BLaER1 (cell line): Measurements from ENCODE around the gene GALM.
"Not testable (repeated sequence)": the region's sequence is repeated elsewhere in the genome, so short reads cannot be mapped to it uniquely, and the experiment has no call there.

Source experiments
- H3K27ac ChIP-seq: shearing (Covaris generic); formaldehyde crosslinking; 2 replicates; pipeline ENCODE4 v1.8.1; 2022
- H3K27me3 ChIP-seq: shearing (Covaris generic); formaldehyde crosslinking; 2 replicates; pipeline ENCODE4 v1.8.1; 2022
- H3K36me3 ChIP-seq: shearing (Covaris generic); formaldehyde crosslinking; 2 replicates; pipeline ENCODE4 v1.8.1; 2022
- H3K4me1 ChIP-seq: shearing (Covaris generic); formaldehyde crosslinking; 2 replicates; pipeline ENCODE4 v1.8.1; 2022
- H3K4me2 ChIP-seq: shearing (Covaris generic); formaldehyde crosslinking; 2 replicates; pipeline ENCODE4 v1.8.1; 2022
- H3K4me3 ChIP-seq: shearing (Covaris generic); formaldehyde crosslinking; 2 replicates; pipeline ENCODE4 v1.8.1; 2022
- H3K9ac ChIP-seq: shearing (Covaris generic); formaldehyde crosslinking; 2 replicates; pipeline ENCODE4 v1.8.1; 2022
- H3K9me3 ChIP-seq: shearing (Covaris generic); formaldehyde crosslinking; 2 replicates; pipeline ENCODE4 v1.8.1; 2022
- H4K20me1 ChIP-seq: shearing (Covaris generic); formaldehyde crosslinking; 2 replicates; pipeline ENCODE4 v1.8.1; 2022
- Cebpa-rat ChIP-seq: shearing (Covaris generic); IDR thresholded peaks from 2 replicates; pipeline ENCODE4 v1.8.1; 2022

GALM gene

DNA sequence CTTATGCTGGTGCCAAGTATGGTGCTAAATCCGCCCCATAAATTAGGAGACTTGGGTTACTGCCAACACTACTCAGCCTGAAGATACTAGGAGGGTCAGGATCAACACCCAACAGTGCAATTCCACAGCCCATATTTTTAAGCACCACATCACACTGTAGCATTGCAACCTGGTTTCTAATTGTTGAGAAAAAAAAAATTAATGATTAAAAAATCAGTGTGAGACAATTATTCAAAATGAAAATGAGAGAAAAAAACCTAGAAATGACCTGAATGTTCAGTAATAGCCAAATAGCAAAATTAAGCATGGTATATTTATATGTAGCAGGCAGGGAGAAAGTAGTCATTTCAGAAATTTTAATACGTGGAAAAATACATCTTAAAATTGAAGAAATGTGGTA, 33.9 kb upstream of the GALM start:
- Histone ChIP-seq H3K9ac (no peak overlapping the region), H3K27me3 (no peaks in the 10 kb centered on the region), H3K36me3 (no peaks in the 10 kb centered on the region), H3K4me1 (peaks cover 21% of the 10 kb centered on the region), H3K9me3 (peaks cover 10% of the 10 kb centered on the region), H3K4me3 (no peak overlapping the region), H3K27ac (no peak overlapping the region), H4K20me1 (no peaks in the 10 kb centered on the region), H3K4me2 (no peak overlapping the region)
- no peak for TF ChIP-seq Cebpa-rat

DNA sequence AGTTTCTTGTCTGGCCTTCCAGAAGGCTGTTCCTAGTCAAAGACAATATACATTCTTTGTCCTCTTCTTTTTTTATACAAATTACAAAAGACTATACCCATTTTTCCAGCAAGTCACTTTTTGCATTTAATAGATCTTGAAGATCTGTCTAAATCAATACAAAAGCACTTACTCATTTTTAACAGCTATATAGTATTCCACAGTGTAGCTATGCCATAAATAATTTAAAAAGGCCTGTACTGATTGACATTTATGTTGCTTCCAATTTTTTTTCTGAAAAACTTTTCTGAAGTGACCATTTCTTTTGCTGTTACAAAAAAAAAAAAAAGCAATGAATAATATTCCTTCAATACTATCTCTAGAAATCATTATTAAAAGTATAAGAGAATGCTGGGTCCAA, 32.9 kb upstream of the GALM start:
- H3K27me3 ChIP-seq, result no peaks in the 10 kb centered on the region
- no peaks in the 10 kb centered on the region for H4K20me1 ChIP-seq
- no peak overlapping the region for H3K4me3 ChIP-seq
- H3K4me2 ChIP-seq, result no peak overlapping the region
- H3K36me3 ChIP-seq, result no peaks in the 10 kb centered on the region
- H3K4me1 ChIP-seq, result peaks cover 16% of the 10 kb centered on the region
- no peak overlapping the region for H3K9ac ChIP-seq
- H3K27ac ChIP-seq, result no peak overlapping the region
- no peak for TF ChIP-seq Cebpa-rat
- H3K9me3 ChIP-seq, result peaks cover 14% of the 10 kb centered on the region

DNA sequence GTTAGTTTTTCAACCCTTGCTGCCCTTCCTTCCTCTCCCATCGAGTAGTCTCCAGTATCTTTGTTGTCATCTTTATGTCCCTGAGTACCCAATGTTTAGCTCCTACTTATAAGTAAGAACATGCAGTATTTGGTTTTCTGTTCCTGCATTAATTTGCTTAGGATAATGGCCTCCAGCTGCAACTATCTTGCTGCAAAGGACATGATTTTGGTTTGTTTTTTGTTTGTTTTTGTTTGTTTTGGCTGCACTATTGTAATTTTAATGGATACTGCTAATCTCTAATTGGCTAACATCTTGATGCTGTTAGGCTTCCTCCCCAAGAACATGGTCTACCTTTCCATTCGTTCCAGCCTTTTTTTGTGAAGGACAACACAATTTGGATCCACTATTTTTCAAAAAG, 32.0 kb upstream of the GALM start:
- Histone ChIP-seq H3K27ac (no peak overlapping the region), H3K4me1 (peaks cover 16% of the 10 kb centered on the region), H4K20me1 (no peaks in the 10 kb centered on the region), H3K9me3 (peaks cover 14% of the 10 kb centered on the region), H3K4me2 (peak overlapping the region; percentile 40; the same call in 1 of the 2 replicates), H3K4me3 (no peak overlapping the region), H3K9ac (no peak overlapping the region), H3K36me3 (no peaks in the 10 kb centered on the region), H3K27me3 (no peaks in the 10 kb centered on the region)
- no peak for TF ChIP-seq Cebpa-rat

DNA sequence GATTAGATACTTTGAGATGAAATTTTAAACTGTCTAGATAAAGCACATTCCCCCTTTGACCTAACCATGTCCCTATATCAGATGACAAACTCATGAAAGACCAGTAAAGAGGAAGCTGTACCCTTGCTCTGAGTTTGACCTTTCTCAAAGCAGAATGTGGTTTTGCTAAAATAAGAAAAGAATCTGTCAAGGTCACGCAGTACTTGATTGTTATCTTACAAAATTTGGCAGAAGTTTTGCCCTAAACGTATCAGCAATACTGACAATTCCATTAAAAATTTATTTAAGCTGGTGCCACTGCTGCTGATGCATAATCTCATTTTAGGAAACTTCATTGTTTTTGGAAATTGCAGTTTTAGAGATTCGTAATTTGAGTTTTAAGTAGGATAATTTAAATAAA, 31.2 kb upstream of the GALM start:
- peak overlapping the region; percentile 40 for H3K4me2 ChIP-seq
- H4K20me1 ChIP-seq, result no peaks in the 10 kb centered on the region
- no peak overlapping the region for H3K9ac ChIP-seq
- no peak overlapping the region for H3K4me3 ChIP-seq
- H3K4me1 ChIP-seq, result peaks cover 16% of the 10 kb centered on the region
- no peak for TF ChIP-seq Cebpa-rat
- H3K36me3 ChIP-seq, result no peaks in the 10 kb centered on the region
- H3K27ac ChIP-seq, result no peak overlapping the region
- peaks cover 12% of the 10 kb centered on the region for H3K9me3 ChIP-seq
- no peaks in the 10 kb centered on the region for H3K27me3 ChIP-seq

DNA sequence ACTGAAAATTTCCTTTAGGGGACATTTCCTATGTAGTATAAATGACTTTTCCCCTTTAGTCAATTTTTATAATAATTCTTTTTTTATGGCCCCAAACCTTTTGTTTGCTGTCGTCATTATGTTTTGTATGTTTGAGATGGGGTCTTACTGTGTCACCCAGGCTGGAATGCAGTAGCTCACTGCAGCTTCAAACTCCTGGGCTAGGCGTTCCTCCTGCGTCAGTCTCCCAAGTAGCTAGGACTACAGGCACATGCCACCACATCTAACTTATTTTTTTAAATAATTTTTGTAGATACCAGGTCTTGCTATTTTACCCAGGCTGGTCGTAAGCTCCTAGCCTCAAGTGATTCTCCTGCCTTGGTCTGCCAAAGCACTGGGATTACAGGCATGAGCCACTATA, 30.8 kb upstream of the GALM start:
- Histone ChIP-seq H3K27ac (no peak overlapping the region), H3K4me2 (peak overlapping the region; percentile 40), H3K4me3 (no peak overlapping the region), H3K9me3 (peaks cover 8% of the 10 kb centered on the region), H3K9ac (no peak overlapping the region), H3K4me1 (peaks cover 16% of the 10 kb centered on the region), H4K20me1 (no peaks in the 10 kb centered on the region), H3K27me3 (no peaks in the 10 kb centered on the region), H3K36me3 (no peaks in the 10 kb centered on the region)
- TF ChIP-seq Cebpa-rat, result no peak

DNA sequence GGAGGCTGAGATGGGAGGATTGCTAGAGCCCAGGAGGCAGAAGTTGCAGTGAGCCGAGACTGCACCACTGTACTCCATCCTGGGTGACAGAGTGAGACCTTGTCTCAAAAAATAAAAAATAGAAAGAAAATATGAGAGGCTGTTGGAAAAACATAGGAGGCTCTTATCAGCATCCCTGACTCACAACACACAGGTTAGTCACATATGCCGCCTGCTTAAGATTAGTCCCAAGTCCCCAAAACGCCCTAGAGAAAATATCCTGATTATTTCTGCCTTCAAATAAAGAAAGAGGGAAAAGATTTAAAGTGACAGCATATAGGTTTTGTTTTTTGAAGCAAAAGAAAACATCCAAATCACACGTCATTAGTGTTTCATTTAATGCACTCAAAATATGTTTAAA, 29.8 kb upstream of the GALM start:
- Histone ChIP-seq H3K4me3 (no peak overlapping the region), H3K4me1 (peaks cover 16% of the 10 kb centered on the region), H3K9ac (no peak overlapping the region), H3K4me2 (no peak overlapping the region), H3K9me3 (peaks cover 6% of the 10 kb centered on the region), H3K27ac (no peak overlapping the region), H4K20me1 (no peaks in the 10 kb centered on the region), H3K27me3 (no peaks in the 10 kb centered on the region), H3K36me3 (no peaks in the 10 kb centered on the region)
- TF ChIP-seq Cebpa-rat, result no peak

DNA sequence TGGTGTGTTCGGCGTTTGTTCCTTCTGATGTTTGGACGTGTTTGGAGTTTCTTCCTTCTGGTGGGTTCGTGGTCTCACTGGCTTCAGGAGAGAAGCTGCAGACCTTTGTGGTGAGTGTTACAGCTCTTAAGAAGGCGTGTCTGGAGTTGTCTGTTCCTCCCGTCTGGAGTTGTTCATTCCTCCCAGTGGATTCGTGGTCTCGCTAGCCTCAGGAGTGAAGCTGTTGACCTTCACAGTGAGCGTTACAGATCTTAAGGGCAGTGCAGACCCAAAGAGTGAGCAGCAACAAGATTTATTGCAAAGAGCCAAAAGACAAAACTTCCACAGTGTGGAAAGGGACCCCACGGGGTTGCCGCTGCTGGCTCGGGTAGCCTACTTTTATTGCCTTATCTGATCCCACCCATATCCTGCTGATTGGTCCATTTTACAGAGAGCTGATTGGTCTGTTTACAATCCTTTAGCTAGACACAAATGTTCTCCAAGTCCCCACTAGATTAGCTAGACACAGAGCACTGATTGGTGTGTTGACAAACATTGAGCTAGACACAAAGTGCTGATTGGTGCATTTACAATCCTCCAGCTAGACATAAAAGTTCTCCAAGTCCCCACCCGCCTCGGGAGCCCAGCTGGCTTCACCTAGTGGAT, 23.4 kb upstream of the GALM start:
- H3K27ac ChIP-seq, H3K4me3 ChIP-seq, H3K36me3 ChIP-seq, H4K20me1 ChIP-seq, H3K4me2 ChIP-seq, H3K4me1 ChIP-seq, H3K27me3 ChIP-seq, H3K9ac ChIP-seq: not testable (repeated sequence)
- peaks cover 45% of the 10 kb centered on the region for H3K9me3 ChIP-seq

DNA sequence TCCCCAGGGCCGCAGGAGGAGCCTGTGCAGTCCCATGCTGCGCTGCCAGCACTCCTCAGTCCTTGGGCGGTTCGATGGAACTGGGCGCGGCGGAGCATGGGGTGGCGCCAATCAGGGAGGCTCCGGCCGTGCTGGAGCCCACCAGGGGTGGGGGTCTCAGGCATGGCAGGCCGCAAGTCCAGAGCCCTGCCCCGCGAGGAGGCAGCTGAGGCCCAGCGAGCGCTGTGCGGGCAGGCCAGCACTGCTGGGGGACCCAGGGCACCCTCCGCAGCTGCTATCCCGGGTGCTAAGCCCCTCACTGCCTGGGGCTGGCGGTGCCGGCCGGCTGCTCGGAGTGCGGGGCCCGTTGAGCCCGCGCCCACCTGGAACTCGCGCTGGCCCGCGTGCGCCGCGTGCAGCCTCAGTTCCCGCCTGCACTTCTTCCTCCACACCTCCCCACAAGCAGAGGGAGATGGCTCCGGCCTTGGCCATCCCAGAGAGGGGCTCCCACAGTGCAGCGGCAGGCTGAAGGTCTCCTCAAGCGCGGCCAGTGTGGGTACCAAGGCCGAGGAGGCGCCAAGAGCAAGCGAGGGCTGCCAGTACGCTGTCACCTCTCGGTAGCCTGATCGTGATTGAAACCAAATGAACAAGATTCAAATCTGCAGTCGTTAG, 22.8 kb upstream of the GALM start:
- Histone ChIP-seq H3K4me1 (peaks cover 8% of the 10 kb centered on the region; the same call in 1 of the 2 replicates), H3K4me3 (no peak overlapping the region), H3K27me3 (no peaks in the 10 kb centered on the region), H3K9ac (no peak overlapping the region), H3K27ac (no peak overlapping the region), H4K20me1 (no peaks in the 10 kb centered on the region), H3K9me3 (peaks cover 51% of the 10 kb centered on the region), H3K4me2 (no peak overlapping the region), H3K36me3 (peaks cover 6% of the 10 kb centered on the region; the same call in 1 of the 2 replicates)
- no peak for TF ChIP-seq Cebpa-rat

DNA sequence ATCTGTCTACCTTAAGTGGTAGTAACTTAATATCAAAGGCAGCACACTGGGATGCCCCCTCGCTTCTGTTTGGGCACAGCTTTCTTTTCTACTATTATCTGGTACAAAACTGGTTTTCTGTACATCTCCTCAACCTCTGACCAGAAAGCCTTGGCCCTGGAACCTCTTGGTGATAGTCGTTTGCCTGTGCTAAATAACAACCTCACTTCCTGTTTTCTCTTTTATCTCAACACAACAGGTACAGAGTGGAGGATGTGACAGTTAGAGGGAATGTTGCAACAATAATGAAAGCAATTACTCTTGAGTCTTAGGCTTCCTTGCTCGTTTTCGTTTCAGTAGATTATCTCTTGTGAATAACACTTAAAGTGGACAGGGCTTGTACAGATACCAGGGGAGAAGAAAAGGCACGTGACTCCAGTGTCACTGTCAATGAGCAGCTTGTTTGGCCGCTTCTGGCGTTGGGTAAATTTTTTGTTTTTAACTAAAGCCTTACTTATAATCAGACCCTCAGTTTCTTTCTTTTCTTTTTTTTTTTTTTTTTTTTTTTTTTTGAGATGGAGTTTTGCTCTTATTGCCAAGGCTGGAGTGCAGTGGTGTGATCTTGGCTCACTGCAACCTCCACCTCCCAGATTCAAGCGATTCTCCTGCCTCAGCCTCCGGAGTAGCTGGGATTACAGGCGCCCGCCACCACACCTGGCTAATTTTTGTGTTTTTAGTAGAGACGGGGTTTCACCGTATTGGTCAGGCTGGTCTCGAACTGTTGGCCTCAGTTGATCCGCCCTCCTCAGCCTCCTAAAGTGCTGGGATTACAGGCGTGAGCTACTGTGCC, 22.0 kb upstream of the GALM start:
- H3K27me3 ChIP-seq, H3K9ac ChIP-seq, H3K4me3 ChIP-seq, H3K4me2 ChIP-seq, H4K20me1 ChIP-seq, H3K36me3 ChIP-seq, H3K27ac ChIP-seq: not testable (repeated sequence)
- H3K4me1 ChIP-seq, result peaks cover 15% of the 10 kb centered on the region
- peaks cover 59% of the 10 kb centered on the region for H3K9me3 ChIP-seq

DNA sequence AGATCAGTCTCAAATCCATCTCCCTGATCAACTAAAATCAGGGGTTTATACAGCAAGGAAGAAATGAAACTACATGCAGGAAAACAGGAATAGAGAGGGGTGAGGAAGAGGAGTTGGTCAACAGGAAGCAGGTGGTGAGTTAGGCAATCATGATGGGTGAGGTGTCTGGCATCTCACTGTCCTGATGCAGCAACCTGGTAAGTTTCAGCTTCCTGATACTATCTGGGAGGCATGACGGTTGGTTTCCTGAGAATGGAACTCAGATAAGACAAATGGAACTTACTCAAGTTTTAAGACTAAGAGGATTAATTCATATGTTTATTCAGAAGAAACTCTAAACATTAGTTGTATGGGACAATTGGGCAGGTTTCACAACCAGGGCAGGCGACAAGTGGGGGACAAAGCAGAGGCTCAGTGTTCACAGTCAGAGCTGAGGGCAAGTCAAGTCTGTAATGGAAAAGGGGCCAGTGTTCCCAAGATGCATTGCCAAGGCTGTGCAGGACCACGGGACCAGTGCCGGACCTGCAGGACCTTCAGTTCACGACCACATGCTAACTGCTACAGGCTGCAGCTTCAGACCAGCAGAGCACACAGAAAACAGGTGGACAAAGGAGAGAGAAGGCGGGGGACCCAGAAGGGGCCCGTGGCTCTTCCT, 17.7 kb upstream of the GALM start:
- TF ChIP-seq Cebpa-rat, result peak; percentile 46; the same call in 1 of the 2 replicates
- Histone ChIP-seq H3K9ac (no peak overlapping the region), H3K4me3 (no peak overlapping the region)

More for the DNA sequence above, 17.7 kb upstream of the GALM start:
- Histone ChIP-seq H3K4me2 (peak overlapping the region; percentile 46), H3K9me3 (peaks cover 60% of the 10 kb centered on the region), H3K27ac (peak overlapping the region; percentile 20; the same call in 1 of the 2 replicates), H3K4me1 (peaks cover 18% of the 10 kb centered on the region), H4K20me1 (no peaks in the 10 kb centered on the region), H3K36me3 (peaks cover 1% of the 10 kb centered on the region; the same call in 1 of the 2 replicates), H3K27me3 (no peaks in the 10 kb centered on the region)
